MCF 10A (cell line): ENCODE data around the gene RUBCN. TPM values are rescaled to one million over a fixed set of nuclear protein-coding genes. Genes with fewer than 3 reads are reported as not detected.
"Not testable (repeated sequence)": the region's sequence is repeated elsewhere in the genome, so short reads cannot be mapped to it uniquely, and the experiment has no call there.

Experiments
- BruUV-seq: library from RNA; stranded (reverse); fragments of 400-500 nt; replicated peaks from 2 replicates; lab custom pipeline; 2021; lab: Mats Ljungman, UMichigan
- CTCF ChIA-PET: fragments of 300-600 bp; sonication (Branson Sonifier 250); formaldehyde crosslinking; extraction: SDS; loops from one replicate; lab custom pipeline; 2021; ENCODE audit warnings: antibody characterized with exemption, inconsistent platforms; lab: Yijun Ruan, JAX
- POLR2A ChIA-PET: fragments of 300-600, 350-650 bp; sonication (Branson Sonifier 250); formaldehyde crosslinking; extraction: SDS; loops from one replicate; lab custom pipeline; 2020; ENCODE audit warnings: antibody characterized with exemption, inconsistent platforms; lab: Yijun Ruan, JAX
- DNase-seq: peaks from one replicate; pipeline ENCODE4 v3.0.0-alpha.2; 2018; ENCODE audit not compliant: unreplicated experiment
- H3K27ac Mint-ChIP-seq: one replicate; pipeline ENCODE4 v1.8.0; 2022; ENCODE audit warnings: mild to moderate bottlenecking, low read depth, mixed read lengths; ENCODE audit not compliant: unreplicated experiment
- H3K27me3 Mint-ChIP-seq: one replicate; pipeline ENCODE4 v1.8.0; 2022; ENCODE audit warnings: mixed read lengths; ENCODE audit not compliant: insufficient read depth, unreplicated experiment
- H3K36me3 Mint-ChIP-seq: one replicate; pipeline ENCODE4 v1.8.0; 2022; ENCODE audit warnings: mild to moderate bottlenecking, moderate library complexity, mixed read lengths; ENCODE audit not compliant: insufficient read depth, unreplicated experiment
- H3K4me1 Mint-ChIP-seq: one replicate; pipeline ENCODE4 v1.8.0; 2022; ENCODE audit warnings: mixed read lengths; ENCODE audit not compliant: insufficient read depth, unreplicated experiment
- H3K4me3 Mint-ChIP-seq: one replicate; pipeline ENCODE4 v1.8.0; 2022; ENCODE audit warnings: mild to moderate bottlenecking, moderate library complexity, mixed read lengths; ENCODE audit not compliant: unreplicated experiment
- H3K9me3 Mint-ChIP-seq: one replicate; pipeline ENCODE4 v1.8.0; 2022; ENCODE audit warnings: mixed read lengths; ENCODE audit not compliant: unreplicated experiment
- intact Hi-C: fragments of 100-400 bp; cut with micrococcal nuclease; formaldehyde crosslinking; loops from 2 replicates; pipeline ENCODE4 v1.14.1; 2022
- total RNA-seq: library from RNA; stranded (reverse); gene quantifications from 2 replicates; pipeline ENCODE4 v1.2.3, GENCODE V29; 2022

The RUBCN gene
- total RNA-seq, 1 experiment from 2014 or later, result 29.9 TPM

GRCh38 chr3:197656129-197656528, 80.6 kb downstream of the RUBCN start:
- DNase-seq, H3K4me3 Mint-ChIP-seq, H3K36me3 Mint-ChIP-seq, intact Hi-C loops, BruUV-seq, POLR2A ChIA-PET, H3K9me3 Mint-ChIP-seq, H3K27ac Mint-ChIP-seq, CTCF ChIA-PET, H3K4me1 Mint-ChIP-seq, H3K27me3 Mint-ChIP-seq: not testable (repeated sequence)

DNA sequence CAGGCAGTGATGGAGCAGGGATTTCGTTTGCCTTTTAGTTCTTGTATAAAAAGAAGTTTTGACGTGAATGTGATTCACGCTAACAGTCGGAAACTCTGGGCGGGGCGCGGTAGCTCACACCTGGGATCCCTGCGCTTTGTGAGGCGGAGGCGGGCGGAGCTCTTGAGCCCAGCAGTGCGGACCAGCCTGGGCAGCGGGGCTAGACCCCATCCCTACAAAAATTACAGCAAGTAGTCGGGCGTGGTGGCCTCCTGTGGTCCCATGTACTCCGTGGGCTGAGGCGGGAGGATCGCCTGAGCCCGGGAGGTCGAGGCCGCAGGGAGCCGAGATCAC, 81.7 kb downstream of the RUBCN start:
- H3K27ac Mint-ChIP-seq, CTCF ChIA-PET, H3K27me3 Mint-ChIP-seq, H3K36me3 Mint-ChIP-seq, H3K9me3 Mint-ChIP-seq, DNase-seq, intact Hi-C loops, BruUV-seq, H3K4me3 Mint-ChIP-seq, POLR2A ChIA-PET, H3K4me1 Mint-ChIP-seq: not testable (repeated sequence)

GRCh38 chr3:197654090-197654997, 82.4 kb downstream of the RUBCN start:
- H3K9me3 Mint-ChIP-seq, H3K4me1 Mint-ChIP-seq, intact Hi-C loops, CTCF ChIA-PET, H3K36me3 Mint-ChIP-seq, H3K27me3 Mint-ChIP-seq, POLR2A ChIA-PET, BruUV-seq, H3K27ac Mint-ChIP-seq: not testable (repeated sequence)
- H3K4me3 Mint-ChIP-seq, result peak overlapping the region; percentile 59
- peak; percentile 14 for DNase-seq

DNA sequence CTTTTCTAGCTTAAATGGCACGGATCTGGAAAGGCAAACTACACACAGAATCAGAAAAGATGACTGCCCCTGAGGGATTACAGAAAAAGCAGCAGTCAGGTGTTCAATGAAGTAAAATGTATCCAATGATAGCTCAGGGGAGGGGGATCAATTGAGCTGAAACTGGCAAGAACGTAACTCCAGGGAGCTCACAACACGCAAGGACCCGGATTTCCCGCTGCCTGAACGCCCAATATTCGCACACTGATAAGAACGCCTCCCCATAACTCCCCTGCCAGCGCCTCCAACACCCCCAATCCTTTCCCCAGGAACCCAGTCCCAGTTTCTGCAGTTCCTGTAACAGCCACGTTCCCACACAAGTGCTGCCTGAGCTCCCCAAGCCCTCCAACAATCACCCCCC, 83.8 kb downstream of the RUBCN start:
- CTCF ChIA-PET, DNase-seq, H3K27ac Mint-ChIP-seq, H3K9me3 Mint-ChIP-seq, BruUV-seq, intact Hi-C loops, H3K4me3 Mint-ChIP-seq, POLR2A ChIA-PET, H3K27me3 Mint-ChIP-seq, H3K4me1 Mint-ChIP-seq: not testable (repeated sequence)
- peaks cover 14% of the 10 kb centered on the region for H3K36me3 Mint-ChIP-seq

- DNase-seq, CTCF ChIA-PET, intact Hi-C loops, H3K9me3 Mint-ChIP-seq, H3K27me3 Mint-ChIP-seq, H3K27ac Mint-ChIP-seq, BruUV-seq, H3K4me1 Mint-ChIP-seq, POLR2A ChIA-PET, H3K4me3 Mint-ChIP-seq: not testable (repeated sequence)
- peaks cover 14% of the 10 kb centered on the region for H3K36me3 Mint-ChIP-seq
Observed at GRCh38 chr3:197647649-197648048, 89.1 kb downstream of the RUBCN start.

DNA sequence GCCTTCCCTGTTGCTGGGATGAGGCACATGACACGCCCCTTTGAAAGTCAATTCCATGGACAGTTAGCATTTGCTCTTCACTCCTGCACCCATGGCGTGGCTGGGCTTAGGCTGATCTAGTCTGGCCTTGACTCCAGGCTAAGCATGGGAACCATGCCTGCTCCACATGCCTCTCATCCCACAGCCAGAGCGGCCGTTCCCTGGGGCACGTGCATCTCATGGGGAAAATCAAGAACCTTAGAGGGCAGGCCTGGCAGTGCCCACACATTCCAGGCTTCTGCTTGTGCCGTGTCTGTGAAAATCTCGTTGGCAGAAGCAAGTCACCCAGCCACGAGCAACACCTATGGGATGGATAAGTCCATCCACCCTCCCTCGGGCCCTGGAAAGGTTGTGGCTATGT, 89.5 kb downstream of the RUBCN start:
- BruUV-seq, intact Hi-C loops, H3K9me3 Mint-ChIP-seq, POLR2A ChIA-PET, H3K27me3 Mint-ChIP-seq, CTCF ChIA-PET, H3K27ac Mint-ChIP-seq, DNase-seq, H3K4me1 Mint-ChIP-seq, H3K4me3 Mint-ChIP-seq: not testable (repeated sequence)
- peaks cover 14% of the 10 kb centered on the region for H3K36me3 Mint-ChIP-seq

DNA sequence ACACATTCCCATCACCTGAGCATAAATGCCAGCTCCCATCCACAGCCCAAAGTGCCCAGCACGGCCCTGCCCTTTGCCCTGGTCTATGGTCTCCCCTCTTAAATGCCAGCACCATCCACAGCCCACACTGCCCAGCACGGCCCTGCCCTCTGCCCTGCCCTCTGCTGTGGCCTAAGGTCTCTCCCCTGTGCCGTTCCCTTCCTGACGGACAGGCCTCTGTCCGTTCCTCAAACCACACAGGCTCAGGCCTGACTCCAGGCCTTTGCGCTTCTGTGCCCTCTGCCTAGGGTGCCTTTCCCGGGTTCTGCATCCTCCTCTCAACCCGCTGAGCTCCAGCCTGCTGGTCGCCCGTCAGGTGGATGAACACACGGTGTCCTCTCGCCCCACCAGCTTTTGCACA, 90.4 kb downstream of the RUBCN start:
- H3K9me3 Mint-ChIP-seq, BruUV-seq, DNase-seq, H3K27ac Mint-ChIP-seq, intact Hi-C loops, H3K4me1 Mint-ChIP-seq, H3K4me3 Mint-ChIP-seq, CTCF ChIA-PET, H3K27me3 Mint-ChIP-seq: not testable (repeated sequence)
- POLR2A ChIA-PET, result interaction anchor here (0.6 kb wide), 1 partner anchor 46 kb away, joined by 3 read pairs; no protein-coding TSS in a partner anchor
- peaks cover 14% of the 10 kb centered on the region for H3K36me3 Mint-ChIP-seq

DNA sequence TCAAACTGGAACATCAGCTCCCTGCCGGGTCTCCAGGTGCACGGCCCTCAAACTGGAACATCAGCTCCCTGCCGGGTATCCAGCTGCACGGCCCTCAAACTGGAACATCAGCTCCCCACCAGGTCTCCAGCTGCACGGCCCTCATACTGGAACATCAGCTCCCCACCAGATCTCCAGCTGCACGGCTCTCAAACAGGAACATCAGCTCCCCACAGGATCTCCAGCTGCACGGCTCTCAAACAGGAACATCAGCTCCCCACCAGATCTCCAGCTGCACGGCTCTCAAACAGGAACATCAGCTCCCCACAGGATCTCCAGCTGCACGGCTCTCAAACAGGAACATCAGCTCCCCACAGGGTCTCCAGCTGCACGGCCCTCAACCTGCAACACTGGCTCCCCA, 99.1 kb downstream of the RUBCN start:
- intact Hi-C loops, H3K4me3 Mint-ChIP-seq, CTCF ChIA-PET, BruUV-seq, H3K27me3 Mint-ChIP-seq, H3K9me3 Mint-ChIP-seq, H3K27ac Mint-ChIP-seq, H3K4me1 Mint-ChIP-seq, DNase-seq, POLR2A ChIA-PET: not testable (repeated sequence)
- peaks cover 11% of the 10 kb centered on the region for H3K36me3 Mint-ChIP-seq

DNA sequence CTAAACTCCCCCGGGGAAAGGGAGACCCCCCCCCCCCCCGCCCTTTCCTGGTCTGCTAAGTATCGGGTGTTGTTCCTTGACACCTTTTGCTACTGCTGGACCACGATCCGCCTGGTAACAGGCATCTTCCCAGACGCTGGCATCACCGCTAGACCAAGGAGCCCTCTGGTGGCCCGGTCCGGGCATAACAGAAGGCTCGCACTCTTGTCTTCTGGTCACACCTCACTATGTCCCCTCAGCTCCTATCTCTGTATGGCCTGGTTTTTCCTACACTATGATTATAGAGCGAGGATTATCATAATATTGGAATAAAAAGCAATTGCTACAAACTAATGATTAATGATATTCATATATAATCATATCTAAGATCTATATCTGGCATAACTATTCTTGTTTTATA, 104.7 kb downstream of the RUBCN start:
- H3K27ac Mint-ChIP-seq, H3K9me3 Mint-ChIP-seq, POLR2A ChIA-PET, H3K4me1 Mint-ChIP-seq, BruUV-seq, H3K4me3 Mint-ChIP-seq, H3K27me3 Mint-ChIP-seq, DNase-seq, intact Hi-C loops: not testable (repeated sequence)
- peaks cover 11% of the 10 kb centered on the region for H3K36me3 Mint-ChIP-seq
- CTCF ChIA-PET, result interaction anchor here (1.2 to 1.3 kb wide), 2 partner anchors 9 to 33 kb away, joined by 3 read pairs; no protein-coding TSS in a partner anchor
